K562 (cell line): ENCODE measurements around the gene SCAMP2. TPM values are rescaled to one million over a fixed set of nuclear protein-coding genes. Genes with fewer than 3 reads are reported as not detected.

Experiments used
- ATAC-seq: fragments of 200-7000 bp; cut with Tn5 transposase; 3 replicates; pipeline ENCODE4 v1.9.1; 2020; ENCODE audit warnings: moderate library complexity
- BruUV-seq: library from RNA; stranded (reverse); fragments of 400-500 nt; replicated peaks from 2 replicates; lab custom pipeline; 2021; lab: Mats Ljungman, UMichigan
- CTCF ChIA-PET: fragments of 300-600 bp; formaldehyde crosslinking; extraction: SDS; loops from one replicate; lab custom pipeline; 2021; ENCODE audit warnings: low intra/inter-chr PET ratio; lab: Yijun Ruan, JAX
- POLR2A ChIA-PET: fragments of 300-600, 350-650 bp; sonication (Branson Sonifier 250); formaldehyde crosslinking; extraction: SDS; loops from one replicate; lab custom pipeline; 2021; ENCODE audit warnings: antibody characterized with exemption, inconsistent platforms; lab: Yijun Ruan, JAX
- DNase-seq, 4 experiments: peaks; one replicate each; pipeline versions ENCODE4 v3.0.0 to v3.0.0-alpha.2; 2011 to 2018; ENCODE audit warnings: low spot score in 3 of 4, mixed read lengths in 3 of 4; ENCODE audit errors: extremely low read depth in 1 of 4
- FAIRE-seq: peaks from 2 replicates; lab custom pipeline; 2011; peaks lifted over from hg19 to GRCh38; lab: Jason Lieb, UNC
- H2AFZ ChIP-seq: 2 replicates; pipeline ENCODE4 v1.6.0; 2011; ENCODE audit warnings: low read depth, low read length, control low read depth, inconsistent platforms
- H3K27ac ChIP-seq: fragments of 200-600 bp; 3 replicates; pipeline ENCODE4 v1.8.0; 2011; ENCODE audit warnings: low read depth, mild to moderate bottlenecking, control low read depth, inconsistent platforms, low read length, moderate library complexity, mixed read lengths; ENCODE audit errors: extremely low read depth
- H3K27me3 ChIP-seq, 2 experiments: fragments of 300-600 bp in 1 of 2; 2 replicates in 1 of 2; 3 replicates in 1 of 2; pipeline versions ENCODE4 v1.6.0 to v1.8.0; 2011; ENCODE audit warnings: inconsistent platforms in 2 of 2, low read length in 2 of 2, mild to moderate bottlenecking in 1 of 2, mixed read lengths in 1 of 2, moderate library complexity in 1 of 2; ENCODE audit not compliant: control insufficient read depth in 2 of 2, insufficient read depth in 2 of 2
- H3K36me3 ChIP-seq: fragments of 300-600 bp; 3 replicates; pipeline ENCODE4 v1.8.0; 2011; ENCODE audit warnings: mild to moderate bottlenecking, low read length, inconsistent platforms; ENCODE audit not compliant: control insufficient read depth, insufficient read depth
- H3K4me1 ChIP-seq, 2 experiments: fragments of 200-600 bp in 1 of 2; replicated peaks in 1 of 2; 2 replicates in 1 of 2; 3 replicates in 1 of 2; pipeline versions ENCODE4 v1.5.1 to v1.8.0; 2011; ENCODE audit warnings: inconsistent platforms in 2 of 2, low read length in 2 of 2, mild to moderate bottlenecking in 1 of 2, mixed read lengths in 1 of 2, moderate library complexity in 1 of 2; ENCODE audit not compliant: control insufficient read depth in 2 of 2, insufficient read depth in 2 of 2
- H3K4me2 ChIP-seq: 2 replicates; pipeline ENCODE4 v1.6.1; 2011; ENCODE audit warnings: low read length, control low read depth, inconsistent platforms, mixed read lengths; ENCODE audit not compliant: insufficient read depth
- H3K4me3 ChIP-seq: fragments of 200-600 bp; sonication (generic), shearing (Covaris generic); 2 replicates; pipeline ENCODE4 v1.5.1; 2016; ENCODE audit warnings: control low read depth, inconsistent platforms
- H3K79me2 ChIP-seq: fragments of 200-600 bp; 3 replicates; pipeline ENCODE4 v1.8.0; 2011; ENCODE audit warnings: low read length, inconsistent platforms; ENCODE audit not compliant: control insufficient read depth, insufficient read depth
- H3K9ac ChIP-seq, 2 experiments: 2 replicates each; pipeline versions ENCODE4 v1.6.0 to v1.6.1; 2011; ENCODE audit warnings: low read depth in 2 of 2, low read length in 2 of 2, control low read depth in 1 of 2, inconsistent platforms in 1 of 2, mild to moderate bottlenecking in 1 of 2, mixed read lengths in 1 of 2; ENCODE audit not compliant: insufficient read depth in 1 of 2
- H3K9me1 ChIP-seq: one replicate; pipeline ENCODE4 v1.6.0; 2011; ENCODE audit warnings: inconsistent platforms, mild to moderate bottlenecking, low read length, moderate library complexity; ENCODE audit not compliant: control insufficient read depth, insufficient read depth
- H3K9me3 ChIP-seq: replicated peaks from 2 replicates; pipeline ENCODE4 v1.5.1; 2011; ENCODE audit warnings: low read depth, low read length, inconsistent platforms; ENCODE audit not compliant: control insufficient read depth, insufficient read depth
- H4K20me1 ChIP-seq: replicated peaks from 2 replicates; pipeline ENCODE4 v1.6.1; 2011; ENCODE audit warnings: low read length, inconsistent platforms, mixed read lengths; ENCODE audit not compliant: control insufficient read depth, insufficient read depth
- ATF4 ChIP-seq: fragments of 450-650 bp; formaldehyde crosslinking; IDR thresholded peaks from 2 replicates; pipeline ENCODE4 v1.4.0; 2022; ENCODE audit warnings: mild to moderate bottlenecking, moderate library complexity
- BHLHE40 ChIP-seq: IDR thresholded peaks from 2 replicates; pipeline ENCODE4 v1.6.1; 2011; ENCODE audit warnings: low read length, improper control_type of control experiment
- CSDE1 ChIP-seq, 2 experiments: fragments of 450-650 bp; IDR thresholded peaks; 2 replicates each; pipeline ENCODE4 v1.6.1; 2016; ENCODE audit warnings: mild to moderate bottlenecking in 1 of 2
- GTF2E2 ChIP-seq: fragments of 200-800 bp; sonication (Bioruptor generic); IDR thresholded peaks from 2 replicates; pipeline ENCODE4 v1.6.1; 2016; ENCODE audit warnings: missing genetic modification characterization, missing compliant biosample characterization
- MNT ChIP-seq, 2 experiments: fragments of 450-650 bp; conservative IDR thresholded peaks; 2 replicates each; pipeline ENCODE4 v1.6.1; 2017; ENCODE audit warnings: mild to moderate bottlenecking in 2 of 2, moderate library complexity in 2 of 2
- PHF20 ChIP-seq: fragments of 450-650 bp; IDR thresholded peaks from 2 replicates; pipeline ENCODE4 v1.6.1; 2018; ENCODE audit not compliant: partially characterized antibody
- POLR2AphosphoS2 ChIP-seq: IDR thresholded peaks from 2 replicates; pipeline ENCODE4 v1.6.1; 2012; ENCODE audit warnings: low read length, improper control_type of control experiment
- SMARCA5 ChIP-seq: fragments of 450-650 bp; IDR thresholded peaks from 2 replicates; pipeline ENCODE4 v1.6.1; 2016
- SNRNP70 ChIP-seq: fragments of 200-400 bp; formaldehyde crosslinking; optimal IDR thresholded peaks from 2 replicates; pipeline ENCODE3; 2017; ENCODE audit warnings: low read depth, low read length
- TRIM24 ChIP-seq, 2 experiments: fragments of 450-650 bp; IDR thresholded peaks; 2 replicates each; pipeline ENCODE4 v1.6.1; 2016
- ZEB2 ChIP-seq: fragments of 450-650 bp; IDR thresholded peaks from 2 replicates; pipeline ENCODE4 v1.6.1; 2016
- ZHX1 ChIP-seq: fragments of 150-350 bp; conservative IDR thresholded peaks from 2 replicates; pipeline ENCODE4 v1.6.1; 2014; ENCODE audit warnings: low read length
- ZNF408 ChIP-seq: fragments of 250-450 bp; sonication (Bioruptor Pico); IDR thresholded peaks from 2 replicates; pipeline ENCODE4 v1.4.0; 2020; ENCODE audit warnings: low read depth, mild to moderate bottlenecking, moderate library complexity
- ZNF518B ChIP-seq: fragments of 250-450 bp; sonication (Bioruptor Pico); IDR thresholded peaks from 2 replicates; pipeline ENCODE4 v1.5.0; 2021; ENCODE audit warnings: mild to moderate bottlenecking, moderate library complexity
- ZNF583 ChIP-seq: fragments of 250-450 bp; sonication (Bioruptor Pico); IDR thresholded peaks from 2 replicates; pipeline ENCODE4 v1.4.0; 2020
- WGBS: fragments of 100-300 bp; shearing (Covaris generic); methylation state at CpG from one replicate; pipeline ENCODE4 v1.1.6; 2016; ENCODE audit warnings: low coverage, mixed read lengths; ENCODE audit not compliant: insufficient coverage; ENCODE audit errors: missing lambda C conversion rate; 5-methylcytosine and 5-hydroxymethylcytosine counted together
- in situ Hi-C: fragments of 300-500 bp; cut with MboI; formaldehyde crosslinking; loops from 4 replicates; pipeline ENCODE4 v1.15.0; 2018; ENCODE audit warnings: inconsistent platforms, mixed read lengths
- intact Hi-C: fragments of 100-400 bp; cut with micrococcal nuclease; formaldehyde crosslinking; loops from 2 replicates; pipeline ENCODE4 v1.14.2; 2022
- polyA plus RNA-seq, 8 experiments: library from polyadenylated mRNA; depleted of rRNA in 4 of 8; stranded (reverse) in 5 of 8; unstranded in 3 of 8; fragments of >200 nt; fragmentation: Nextera tagmentation in 2 of 8; fragmentation: Illumina TruSeq in 1 of 8; extraction: Ambion mirVana in 2 of 8; extraction: Trizol in 1 of 8; gene quantifications; 2 replicates each; pipeline versions ENCODE4 v1.2.1 to v1.2.3, GENCODE V29; 2011 to 2014; ENCODE audit warnings: inconsistent platforms in 1 of 8, missing spikeins in 1 of 8
- total RNA-seq, 7 experiments: library from RNA; depleted of rRNA in 6 of 7; stranded (reverse); fragments of >200 nt in 6 of 7; fragmentation: Illumina TruSeq in 2 of 7; extraction: Trizol in 2 of 7; gene quantifications; 2 replicates each; pipeline versions ENCODE4 v1.2.1 to v1.2.3, GENCODE V29; 2011 to 2021; ENCODE audit warnings: low replicate concordance in 1 of 7

The SCAMP2 gene
- total and polyA plus RNA-seq, 9 of the 15 experiments (the other 6 are each of a cell fraction or from before 2014, with no cell fraction given): 5.9 to 61.1 (median 20.1) TPM

- intact Hi-C loops (no loop called here), in situ Hi-C loops (no loop called here)
- peak; percentile 66 for ATAC-seq
- Histone ChIP-seq H3K4me2 (0 out of 2 replicates have a peak overlapping the region, but pooled peaks have one; percentile 13), H3K9ac (0 out of 4 replicates have a peak overlapping the region, but pooled peaks of 1 of the 2 experiments have one; percentile 14), H3K4me1 (peaks cover 10% of the 10 kb centered on the region in 2 experiments; a peak in 4 of 5 replicates), H3K27ac (no peak overlapping the region), H3K36me3 (peaks cover 74% of the 10 kb centered on the region), H3K79me2 (peaks cover 23% of the 10 kb centered on the region), H3K9me3 (no peaks in the 10 kb centered on the region), H3K27me3 (no peaks in the 10 kb centered on the region), H4K20me1 (no peaks in the 10 kb centered on the region; the same call in 1 of the 2 replicates), H2AFZ (no peak overlapping the region), H3K4me3 (no peak overlapping the region), H3K9me1 (no peaks in the 10 kb centered on the region)
- peak; percentile 71 to 82 (median 78) for DNase-seq
- CTCF ChIA-PET: interaction anchor here (0.8 kb wide), 1 partner anchor 58 kb away, joined by 4 read pairs; the partner anchor contains the start of gene ULK3
- WGBS: 24% methylated on average over 5 of the region's 5 CpGs
- FAIRE-seq: peak; percentile 63
- BruUV-seq: no TSS peak
- POLR2A ChIA-PET: interaction anchor here (0.6 to 4.0 kb wide), 15 partner anchors 8 to 100 kb away, joined by 3 to 24 read pairs (median 4); partner anchors contain the start of genes MPI and ULK3
- TF ChIP-seq PHF20 (no peak), ATF4 (CRISPR knock-in tag) (no peak), SNRNP70 (no peak), BHLHE40 (no peak), POLR2AphosphoS2 (no peak), ZEB2 (no peak), MNT (conservative IDR thresholded peaks at IDR 0.05) (peak; percentile 36 to 40; a peak in 2 of 4 replicates), ZNF518B (CRISPR knock-in tag) (no peak), SMARCA5 (no peak), ZNF408 (CRISPR knock-in tag) (no peak), TRIM24 (IDR thresholded peaks at IDR 0.05) (no peak), ZHX1 (no peak), GTF2E2 (tag) (no peak), ZNF583 (CRISPR knock-in tag) (no peak), CSDE1 (IDR thresholded peaks at IDR 0.05) (no peak)
Observed at GRCh38 chr15:74901612-74902063, 28.5 kb upstream of the SCAMP2 start.
